Epithelial cell of proximal tubule (primary cell): ENCODE data around the gene HSPA12A. TPM values are rescaled to one million over a fixed set of nuclear protein-coding genes. Genes with fewer than 3 reads are reported as not detected.

Source experiments
- DNase-seq: peaks from one replicate; pipeline ENCODE4 v3.0.0-alpha.2; 2011; ENCODE audit warnings: low read depth
- H3K4me3 ChIP-seq: 2 replicates; pipeline ENCODE4 v1.5.1; 2011; ENCODE audit warnings: low read depth, mild to moderate bottlenecking, low read length
- CTCF ChIP-seq: conservative IDR thresholded peaks from 2 replicates; pipeline ENCODE4 v1.5.1; 2012; ENCODE audit warnings: low read depth, mild to moderate bottlenecking, low read length
- total RNA-seq: library from RNA; depleted of rRNA; stranded (reverse); fragments of >200 nt; gene quantifications from 2 replicates; pipeline ENCODE4 v1.2.3, GENCODE V29; 2015

Gene HSPA12A
- total RNA-seq, 1 donor from 2014 or later, result 13.0 TPM

GRCh38 chr10:116710076-116710475, 32.3 kb downstream of the HSPA12A start:
- no peak for DNase-seq
- TF ChIP-seq CTCF, result no peak
- H3K4me3 ChIP-seq, result no peak overlapping the region

GRCh38 chr10:116708877-116709276, 33.5 kb downstream of the HSPA12A start:
- no peak overlapping the region for H3K4me3 ChIP-seq
- no peak for DNase-seq
- TF ChIP-seq CTCF, result no peak

- H3K4me3 ChIP-seq, result no peak overlapping the region
- peak; percentile 61 for DNase-seq
These were observed 34.0 kb downstream of the HSPA12A start for GRCh38 chr10:116708391-116708821.

GRCh38 chr10:116707981-116708380, 34.4 kb downstream of the HSPA12A start:
- no peak overlapping the region for H3K4me3 ChIP-seq
- no peak for DNase-seq
- no peak for TF ChIP-seq CTCF

More at GRCh38 chr10:116708391-116708821, 34.0 kb downstream of the HSPA12A start:
- TF ChIP-seq CTCF, result no peak

- TF ChIP-seq CTCF, result no peak
- DNase-seq, result no peak
- no peak overlapping the region for H3K4me3 ChIP-seq
These were observed 36.1 kb downstream of the HSPA12A start for GRCh38 chr10:116706281-116706680.

- DNase-seq, result no peak
- H3K4me3 ChIP-seq, result no peak overlapping the region
- TF ChIP-seq CTCF, result no peak
These were observed 36.9 kb downstream of the HSPA12A start for GRCh38 chr10:116705498-116705897.

GRCh38 chr10:116704926-116705325, 37.4 kb downstream of the HSPA12A start:
- no peak overlapping the region for H3K4me3 ChIP-seq
- TF ChIP-seq CTCF, result no peak
- DNase-seq, result no peak
